ENCODE results near the gene ZNF292.
"Not testable (repeated sequence)": the region's sequence is repeated elsewhere in the genome, so short reads cannot be mapped to it uniquely, and the experiment has no call there.

The ZNF292 gene

GRCh38 chr6:87184762-87185250 lies 29.4 kb downstream of the ZNF292 start:
- H3K36me3 ChIP-seq (ENCODE audit: insufficient read depth, low read length): peaks cover 21% of the 10 kb centered on the region
- no peak for DNase-seq (ENCODE audit: low read depth, low spot score)
- no peak overlapping the region for H3K27ac ChIP-seq
- H3K9me3 ChIP-seq (ENCODE audit: low read depth, low read length): no peaks in the 10 kb centered on the region
- no peak overlapping the region for H3K9ac ChIP-seq (ENCODE audit: insufficient read length)
- no peak overlapping the region for H3K4me3 ChIP-seq
- TF ChIP-seq POLR2AphosphoS5 (IDR thresholded peaks at IDR 0.05; ENCODE audit: borderline replicate concordance, low read depth, low read length) (no peak), EZH2 (IDR thresholded peaks at IDR 0.05) (no peak), FOXP2 (optimal IDR thresholded peaks at IDR 0.05; ENCODE audit: control extremely low read depth, extremely low read length, insufficient read depth) (no peak)

GRCh38 chr6:87196275-87196842 lies 41.0 kb downstream of the ZNF292 start:
- Histone ChIP-seq H3K4me3 (no peak overlapping the region), H3K9me3 (ENCODE audit: low read depth, low read length) (no peaks in the 10 kb centered on the region), H3K9ac (ENCODE audit: insufficient read length) (no peak overlapping the region), H3K36me3 (ENCODE audit: insufficient read depth, low read length) (peaks cover 10% of the 10 kb centered on the region), H3K27ac (no peak overlapping the region)
- TF ChIP-seq FOXP2 (optimal IDR thresholded peaks at IDR 0.05; ENCODE audit: control extremely low read depth, extremely low read length, insufficient read depth): no peak
- TF ChIP-seq POLR2AphosphoS5 (IDR thresholded peaks at IDR 0.05; ENCODE audit: borderline replicate concordance, low read depth, low read length): no peak
- no peak for TF ChIP-seq EZH2 (IDR thresholded peaks at IDR 0.05)
- DNase-seq (ENCODE audit: low read depth, low spot score): no peak

GRCh38 chr6:87197547-87197946 lies 42.2 kb downstream of the ZNF292 start:
- Histone ChIP-seq H3K27ac (no peak overlapping the region), H3K9me3 (ENCODE audit: low read depth, low read length) (no peaks in the 10 kb centered on the region), H3K9ac (ENCODE audit: insufficient read length) (no peak overlapping the region), H3K4me3 (no peak overlapping the region), H3K36me3 (ENCODE audit: insufficient read depth, low read length) (peaks cover 6% of the 10 kb centered on the region)
- no peak for TF ChIP-seq FOXP2 (optimal IDR thresholded peaks at IDR 0.05; ENCODE audit: control extremely low read depth, extremely low read length, insufficient read depth)
- TF ChIP-seq EZH2 (IDR thresholded peaks at IDR 0.05): no peak
- TF ChIP-seq POLR2AphosphoS5 (IDR thresholded peaks at IDR 0.05; ENCODE audit: borderline replicate concordance, low read depth, low read length): no peak
- no peak for DNase-seq (ENCODE audit: low read depth, low spot score)

- DNase-seq (ENCODE audit: low read depth, low spot score); H3K4me3 ChIP-seq; H3K36me3 ChIP-seq (ENCODE audit: insufficient read depth, low read length); H3K9ac ChIP-seq (ENCODE audit: insufficient read length); H3K27ac ChIP-seq; H3K9me3 ChIP-seq (ENCODE audit: low read depth, low read length): not testable (repeated sequence)
These were observed 42.9 kb downstream of the ZNF292 start for GRCh38 chr6:87198022-87198810.

- TF ChIP-seq EZH2 (IDR thresholded peaks at IDR 0.05) (no peak), FOXP2 (optimal IDR thresholded peaks at IDR 0.05; ENCODE audit: control extremely low read depth, extremely low read length, insufficient read depth) (no peak), POLR2AphosphoS5 (IDR thresholded peaks at IDR 0.05; ENCODE audit: borderline replicate concordance, low read depth, low read length) (no peak)
- H3K36me3 ChIP-seq (ENCODE audit: insufficient read depth, low read length): peaks cover 8% of the 10 kb centered on the region
- H3K9ac ChIP-seq (ENCODE audit: insufficient read length): no peak overlapping the region
- DNase-seq (ENCODE audit: low read depth, low spot score): no peak
- no peaks in the 10 kb centered on the region for H3K9me3 ChIP-seq (ENCODE audit: low read depth, low read length)
- no peak overlapping the region for H3K4me3 ChIP-seq
- peak overlapping the region; percentile 62; the same call in 1 of the 2 replicates for H3K27ac ChIP-seq
These were observed 44.4 kb downstream of the ZNF292 start for GRCh38 chr6:87199787-87200186.

GRCh38 chr6:87200469-87201175 lies 45.3 kb downstream of the ZNF292 start:
- TF ChIP-seq FOXP2 (optimal IDR thresholded peaks at IDR 0.05; ENCODE audit: control extremely low read depth, extremely low read length, insufficient read depth): no peak
- no peak for TF ChIP-seq EZH2 (IDR thresholded peaks at IDR 0.05)
- TF ChIP-seq POLR2AphosphoS5 (IDR thresholded peaks at IDR 0.05; ENCODE audit: borderline replicate concordance, low read depth, low read length): no peak
- DNase-seq (ENCODE audit: low read depth, low spot score): peak; percentile 6
- peak overlapping the region; percentile 62; the same call in 1 of the 2 replicates for H3K27ac ChIP-seq
- peaks cover 9% of the 10 kb centered on the region for H3K36me3 ChIP-seq (ENCODE audit: insufficient read depth, low read length)
- no peak overlapping the region for H3K9ac ChIP-seq (ENCODE audit: insufficient read length)
- H3K4me3 ChIP-seq: no peak overlapping the region
- H3K9me3 ChIP-seq (ENCODE audit: low read depth, low read length): no peaks in the 10 kb centered on the region

- peaks cover 19% of the 10 kb centered on the region for H3K36me3 ChIP-seq (ENCODE audit: insufficient read depth, low read length)
- H3K4me3 ChIP-seq: no peak overlapping the region
- H3K9ac ChIP-seq (ENCODE audit: insufficient read length): no peak overlapping the region
- no peak for DNase-seq (ENCODE audit: low read depth, low spot score)
- no peak for TF ChIP-seq EZH2 (IDR thresholded peaks at IDR 0.05)
- TF ChIP-seq POLR2AphosphoS5 (IDR thresholded peaks at IDR 0.05; ENCODE audit: borderline replicate concordance, low read depth, low read length): no peak
- no peak for TF ChIP-seq FOXP2 (optimal IDR thresholded peaks at IDR 0.05; ENCODE audit: control extremely low read depth, extremely low read length, insufficient read depth)
- no peak overlapping the region for H3K27ac ChIP-seq
- no peaks in the 10 kb centered on the region for H3K9me3 ChIP-seq (ENCODE audit: low read depth, low read length)
These were observed 48.2 kb downstream of the ZNF292 start for GRCh38 chr6:87203448-87204023.

GRCh38 chr6:87209812-87210211 lies 54.4 kb downstream of the ZNF292 start:
- TF ChIP-seq FOXP2 (optimal IDR thresholded peaks at IDR 0.05; ENCODE audit: control extremely low read depth, extremely low read length, insufficient read depth) (no peak), EZH2 (IDR thresholded peaks at IDR 0.05) (no peak), POLR2AphosphoS5 (IDR thresholded peaks at IDR 0.05; ENCODE audit: borderline replicate concordance, low read depth, low read length) (no peak)
- no peak overlapping the region for H3K9ac ChIP-seq (ENCODE audit: insufficient read length)

More at GRCh38 chr6:87209812-87210211, 54.4 kb downstream of the ZNF292 start:
- Histone ChIP-seq H3K36me3 (ENCODE audit: insufficient read depth, low read length) (peaks cover 23% of the 10 kb centered on the region), H3K4me3 (no peak overlapping the region), H3K27ac (no peak overlapping the region), H3K9me3 (ENCODE audit: low read depth, low read length) (no peaks in the 10 kb centered on the region)
- no peak for DNase-seq (ENCODE audit: low read depth, low spot score)

Data from SK-N-MC (cell line).